Stimulated activated effector memory CD8-positive, alpha-beta T cell treated with anti-CD3 and anti-CD28 coated beads, Interleukin-12 subunit alpha, Interleukin-12 subunit beta, amount 100 ng/mL, for 72 hours (primary cell): ENCODE data around the gene TEK.
"Not testable (repeated sequence)": the region's sequence is repeated elsewhere in the genome, so short reads cannot be mapped to it uniquely, and the experiment has no call there.

Source experiments
- ATAC-seq: fragments of 150-1000 bp; cut with Tn5 transposase; 2 replicates; pipeline ENCODE4 v1.10.0; 2021
- DNase-seq, 2 donors: peaks; one replicate each; pipeline ENCODE4 v3.0.0; 2021 to 2022; ENCODE audit warnings: low spot score in 2 of 2
- H3K27ac Mint-ChIP-seq: one replicate; pipeline ENCODE4 v1.8.0; 2022; ENCODE audit warnings: mild to moderate bottlenecking, mixed read lengths
- H3K36me3 Mint-ChIP-seq: one replicate; pipeline ENCODE4 v1.8.0; 2022; ENCODE audit warnings: mild to moderate bottlenecking, mixed read lengths
- H3K4me1 Mint-ChIP-seq: one replicate; pipeline ENCODE4 v1.8.0; 2022; ENCODE audit warnings: mixed read lengths
- H3K4me3 Mint-ChIP-seq: one replicate; pipeline ENCODE4 v1.8.0; 2022; ENCODE audit warnings: mild to moderate bottlenecking, mixed read lengths
- H3K9me3 Mint-ChIP-seq: one replicate; pipeline ENCODE4 v1.8.0; 2022; ENCODE audit warnings: mixed read lengths

The TEK gene

GRCh38 chr9:27209034-27209433 lies 100.0 kb downstream of the TEK start:
- DNase-seq (no peak), ATAC-seq (no peak)
- no peaks in the 10 kb centered on the region for H3K36me3 Mint-ChIP-seq
- H3K9me3 Mint-ChIP-seq, result peaks cover 2% of the 10 kb centered on the region
- H3K4me3 Mint-ChIP-seq, result no peak overlapping the region
- no peak overlapping the region for H3K27ac Mint-ChIP-seq
- H3K4me1 Mint-ChIP-seq, result no peaks in the 10 kb centered on the region

DNA sequence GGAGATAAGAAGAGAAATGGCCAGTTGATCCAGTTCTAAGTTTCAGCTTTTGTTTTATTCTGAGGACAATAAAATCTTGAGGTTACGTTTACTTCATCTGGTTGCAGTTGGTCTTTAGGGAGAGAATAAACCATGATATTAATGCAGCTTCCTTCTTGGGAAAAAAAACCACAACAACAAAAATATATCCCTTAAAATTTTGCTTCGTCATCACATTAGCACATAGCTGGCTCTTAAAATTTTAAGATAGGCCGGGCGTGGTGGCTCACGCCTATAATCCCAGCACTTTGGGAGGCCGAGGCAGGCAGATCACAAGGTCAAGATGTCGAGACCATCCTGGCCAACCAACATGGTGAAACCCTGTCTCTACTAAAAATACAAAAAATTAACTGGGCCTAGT lies 101.6 kb downstream of the TEK start:
- H3K27ac Mint-ChIP-seq, result no peak overlapping the region
- no peaks in the 10 kb centered on the region for H3K36me3 Mint-ChIP-seq
- H3K9me3 Mint-ChIP-seq, result peaks cover 2% of the 10 kb centered on the region
- no peak overlapping the region for H3K4me3 Mint-ChIP-seq
- ATAC-seq (no peak), DNase-seq (no peak)
- H3K4me1 Mint-ChIP-seq, result no peaks in the 10 kb centered on the region

GRCh38 chr9:27212191-27212590 lies 103.2 kb downstream of the TEK start:
- H3K4me3 Mint-ChIP-seq, result no peak overlapping the region
- H3K36me3 Mint-ChIP-seq, result no peaks in the 10 kb centered on the region
- H3K4me1 Mint-ChIP-seq, result no peaks in the 10 kb centered on the region
- H3K27ac Mint-ChIP-seq, result no peak overlapping the region
- H3K9me3 Mint-ChIP-seq, result peaks cover 2% of the 10 kb centered on the region
- ATAC-seq, result no peak
- no peak for DNase-seq

DNA sequence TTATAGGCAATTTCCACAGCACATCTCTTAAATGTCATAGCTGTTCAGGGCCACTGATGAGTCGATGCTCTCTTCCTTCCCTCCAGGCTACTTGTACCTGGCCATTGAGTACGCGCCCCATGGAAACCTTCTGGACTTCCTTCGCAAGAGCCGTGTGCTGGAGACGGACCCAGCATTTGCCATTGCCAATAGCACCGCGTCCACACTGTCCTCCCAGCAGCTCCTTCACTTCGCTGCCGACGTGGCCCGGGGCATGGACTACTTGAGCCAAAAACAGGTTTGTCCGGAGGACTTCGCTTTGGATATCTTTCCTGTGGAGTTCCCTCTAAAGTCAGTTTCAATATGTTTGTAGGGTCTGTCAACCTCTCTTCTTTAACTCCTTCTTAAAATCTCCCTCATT lies 103.6 kb downstream of the TEK start:
- Mint-ChIP-seq H3K4me3 (no peak overlapping the region), H3K36me3 (no peaks in the 10 kb centered on the region)

GRCh38 chr9:27227192-27227591 lies 118.2 kb downstream of the TEK start:
- H3K36me3 Mint-ChIP-seq, result no peaks in the 10 kb centered on the region
- no peak overlapping the region for H3K4me3 Mint-ChIP-seq
- DNase-seq (no peak), ATAC-seq (no peak)
- H3K4me1 Mint-ChIP-seq, result no peaks in the 10 kb centered on the region
- H3K27ac Mint-ChIP-seq, result no peak overlapping the region
- H3K9me3 Mint-ChIP-seq, result no peaks in the 10 kb centered on the region

More for the DNA sequence above, 103.6 kb downstream of the TEK start:
- no peak for DNase-seq
- Mint-ChIP-seq H3K27ac (no peak overlapping the region), H3K4me1 (no peaks in the 10 kb centered on the region), H3K9me3 (peaks cover 2% of the 10 kb centered on the region)
- ATAC-seq, result no peak

DNA sequence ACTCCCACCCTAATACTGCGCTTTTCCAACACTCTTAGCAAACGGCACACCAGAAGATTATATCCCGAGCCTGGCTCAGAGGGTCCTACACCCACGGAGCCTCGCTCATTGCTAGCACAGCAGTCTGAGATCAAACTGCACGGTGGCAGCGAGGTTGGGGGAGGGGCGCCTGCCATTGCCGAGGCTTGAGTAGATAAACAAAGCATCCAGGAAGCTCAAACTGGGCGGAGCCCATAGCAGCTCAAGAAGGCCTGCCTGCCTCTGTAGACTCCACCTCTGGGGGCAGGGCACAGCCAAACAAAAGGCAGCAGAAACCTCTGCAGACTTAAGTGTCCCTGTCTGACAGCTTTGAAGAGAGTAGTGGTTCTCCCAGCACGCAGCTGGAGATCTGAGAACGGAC lies 130.6 kb downstream of the TEK start:
- not testable (repeated sequence) for H3K36me3 Mint-ChIP-seq, DNase-seq, H3K9me3 Mint-ChIP-seq, H3K4me3 Mint-ChIP-seq, ATAC-seq, H3K27ac Mint-ChIP-seq, H3K4me1 Mint-ChIP-seq

DNA sequence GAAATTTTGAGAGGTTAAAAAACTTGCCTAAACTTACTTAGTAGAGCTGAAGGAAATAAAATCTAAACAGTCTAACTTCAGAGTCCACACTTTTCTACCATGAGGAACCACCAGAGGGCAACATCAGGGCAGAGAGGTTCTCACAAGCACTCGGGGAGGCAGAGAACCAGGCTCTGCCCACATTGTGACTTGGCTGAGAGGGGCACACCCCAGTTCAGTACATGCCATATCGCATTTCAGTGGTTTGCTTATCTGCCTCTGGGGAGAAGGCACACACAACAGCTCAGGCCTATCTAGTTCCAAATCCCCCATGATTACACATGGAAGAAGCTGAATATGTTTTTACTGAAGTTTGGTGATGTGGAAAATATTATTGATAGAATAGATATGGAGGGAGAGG lies 138.7 kb downstream of the TEK start:
- no peaks in the 10 kb centered on the region for H3K36me3 Mint-ChIP-seq
- ATAC-seq, result no peak
- no peak for DNase-seq
- no peaks in the 10 kb centered on the region for H3K4me1 Mint-ChIP-seq
- no peak overlapping the region for H3K27ac Mint-ChIP-seq
- H3K4me3 Mint-ChIP-seq, result no peak overlapping the region
- H3K9me3 Mint-ChIP-seq, result peaks cover 2% of the 10 kb centered on the region

DNA sequence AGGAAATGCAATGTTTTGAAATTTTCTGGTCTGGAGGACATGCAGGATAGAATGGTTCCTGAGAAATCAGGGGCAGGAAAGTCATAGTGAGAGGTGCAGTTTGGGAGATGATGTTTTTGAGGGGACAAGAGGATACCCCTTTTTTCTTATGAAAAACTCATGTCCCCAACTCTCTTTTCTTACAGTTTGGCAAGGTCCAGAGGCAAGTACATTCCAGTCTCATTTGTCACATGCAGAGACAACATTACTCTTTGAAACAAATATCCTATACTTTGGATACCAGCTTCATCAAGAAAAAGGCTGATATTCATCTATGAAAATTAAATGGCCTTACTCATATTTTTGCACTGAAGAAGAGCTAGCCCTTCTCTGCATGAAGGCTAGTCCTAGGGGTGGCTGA lies 139.7 kb downstream of the TEK start:
- DNase-seq, result no peak
- H3K4me3 Mint-ChIP-seq, result no peak overlapping the region
- peaks cover 2% of the 10 kb centered on the region for H3K9me3 Mint-ChIP-seq
- H3K27ac Mint-ChIP-seq, result no peak overlapping the region
- no peaks in the 10 kb centered on the region for H3K4me1 Mint-ChIP-seq
- H3K36me3 Mint-ChIP-seq, result no peaks in the 10 kb centered on the region
- ATAC-seq, result no peak

- DNase-seq, result no peak
- no peak for ATAC-seq
- Mint-ChIP-seq H3K9me3 (no peaks in the 10 kb centered on the region), H3K27ac (no peak overlapping the region), H3K36me3 (no peaks in the 10 kb centered on the region), H3K4me1 (no peaks in the 10 kb centered on the region), H3K4me3 (no peak overlapping the region)
These were observed 149.6 kb downstream of the TEK start for GRCh38 chr9:27258662-27259061.

GRCh38 chr9:27260789-27261516 lies 151.9 kb downstream of the TEK start:
- Mint-ChIP-seq H3K9me3 (no peaks in the 10 kb centered on the region), H3K36me3 (no peaks in the 10 kb centered on the region)

GRCh38 chr9:27261517-27262211 lies 152.6 kb downstream of the TEK start:
- no peaks in the 10 kb centered on the region for H3K9me3 Mint-ChIP-seq
- DNase-seq (no peak), ATAC-seq (no peak)
- no peaks in the 10 kb centered on the region for H3K4me1 Mint-ChIP-seq
- no peak overlapping the region for H3K4me3 Mint-ChIP-seq
- no peaks in the 10 kb centered on the region for H3K36me3 Mint-ChIP-seq
- H3K27ac Mint-ChIP-seq, result no peak overlapping the region

More at GRCh38 chr9:27260789-27261516, 151.9 kb downstream of the TEK start:
- H3K4me3 Mint-ChIP-seq, result no peak overlapping the region
- no peaks in the 10 kb centered on the region for H3K4me1 Mint-ChIP-seq
- DNase-seq (no peak), ATAC-seq (peak; percentile 13)
- H3K27ac Mint-ChIP-seq, result no peak overlapping the region

DNA sequence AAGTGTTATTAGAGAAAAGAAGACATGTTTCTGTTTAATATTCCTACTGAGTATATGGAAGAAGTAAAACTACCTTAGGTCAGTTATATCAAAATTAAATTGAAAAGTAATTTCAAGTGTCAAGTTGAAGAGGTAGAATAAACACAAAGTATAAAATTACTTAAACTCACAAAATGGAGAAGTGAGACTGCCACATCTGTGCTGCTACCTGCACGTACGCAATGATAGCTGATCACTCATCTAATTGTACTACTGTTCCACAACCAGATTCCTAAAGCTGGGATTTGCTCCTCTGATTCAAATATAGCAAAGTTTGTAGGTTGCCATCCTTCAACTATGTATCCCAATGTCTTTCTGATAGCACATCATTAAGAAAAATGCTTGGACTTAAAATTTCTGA lies 163.1 kb downstream of the TEK start:
- ATAC-seq (no peak), DNase-seq (no peak)
- H3K9me3 Mint-ChIP-seq, result no peaks in the 10 kb centered on the region
- no peak overlapping the region for H3K27ac Mint-ChIP-seq
- H3K4me3 Mint-ChIP-seq, result no peak overlapping the region
- no peaks in the 10 kb centered on the region for H3K4me1 Mint-ChIP-seq
- no peaks in the 10 kb centered on the region for H3K36me3 Mint-ChIP-seq

GRCh38 chr9:27273186-27273585 lies 164.2 kb downstream of the TEK start:
- Mint-ChIP-seq H3K9me3 (no peaks in the 10 kb centered on the region), H3K4me1 (no peaks in the 10 kb centered on the region), H3K4me3 (no peak overlapping the region), H3K27ac (no peak overlapping the region), H3K36me3 (no peaks in the 10 kb centered on the region)
- no peak for ATAC-seq
- no peak for DNase-seq

GRCh38 chr9:27276193-27277030 lies 167.4 kb downstream of the TEK start:
- Mint-ChIP-seq H3K9me3 (no peaks in the 10 kb centered on the region), H3K27ac (no peak overlapping the region), H3K36me3 (no peaks in the 10 kb centered on the region), H3K4me1 (no peaks in the 10 kb centered on the region), H3K4me3 (no peak overlapping the region)
- DNase-seq, result no peak
- no peak for ATAC-seq

GRCh38 chr9:27278374-27278773 lies 169.3 kb downstream of the TEK start:
- H3K27ac Mint-ChIP-seq, result no peak overlapping the region
- DNase-seq (no peak), ATAC-seq (no peak)
- H3K9me3 Mint-ChIP-seq, result no peaks in the 10 kb centered on the region
- no peaks in the 10 kb centered on the region for H3K36me3 Mint-ChIP-seq
- no peak overlapping the region for H3K4me3 Mint-ChIP-seq
- no peaks in the 10 kb centered on the region for H3K4me1 Mint-ChIP-seq

DNA sequence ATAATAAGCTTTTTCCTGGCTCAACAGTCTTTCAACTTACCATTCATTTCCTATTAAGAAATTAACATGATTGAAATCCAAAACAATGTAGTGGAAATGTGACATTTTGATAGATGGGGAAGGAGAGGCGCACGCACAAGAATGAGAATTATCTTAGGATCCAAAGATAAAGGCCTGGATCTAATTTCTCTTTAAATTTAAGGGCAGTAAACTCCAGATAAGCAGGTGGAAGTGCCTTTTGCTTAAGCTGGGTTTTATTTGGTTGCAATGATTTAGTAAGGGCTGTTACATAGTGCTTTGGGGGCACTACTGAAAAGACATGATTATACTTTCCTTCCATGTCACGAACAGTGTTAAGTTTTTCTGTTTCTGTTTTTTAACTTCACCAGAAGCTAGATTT lies 170.6 kb downstream of the TEK start:
- Mint-ChIP-seq H3K27ac (no peak overlapping the region), H3K4me1 (no peaks in the 10 kb centered on the region), H3K36me3 (no peaks in the 10 kb centered on the region), H3K9me3 (no peaks in the 10 kb centered on the region), H3K4me3 (no peak overlapping the region)
- no peak for DNase-seq
- no peak for ATAC-seq
